Renal cortex interstitium (tissue), 15 donors: ENCODE results near the gene ST6GAL2. TPM values are rescaled to one million over a fixed set of nuclear protein-coding genes. Genes with fewer than 3 reads are reported as not detected.

Experiments
- DNase-seq, 11 donors: peaks; one replicate each; pipeline ENCODE4 v3.0.0-alpha.2; 2013; ENCODE audit warnings: low read depth in 9 of 11, low spot score in 4 of 11; ENCODE audit errors: extremely low read depth in 1 of 11
- long read RNA-seq, 16 experiments: transcript quantifications; one replicate each; lab custom pipeline, GENCODE V29; 2026
- polyA plus RNA-seq, 3 donors: library from polyadenylated mRNA; unstranded; fragments of 120-200 nt; gene quantifications; one replicate each; pipeline ENCODE4 v1.2.1, GENCODE V29; 2013; ENCODE audit not compliant: insufficient read length in 3 of 3

Gene ST6GAL2
- polyA plus RNA-seq = 10 to 100 TPM; 18.4 to 22.5 (median 18.8) TPM
- long read RNA-seq, donor 1 = 0 reads
- long read RNA-seq, donor 2 = 0 reads
- long read RNA-seq, donor 3, full-length matches to known transcripts = 1 of 1 reads
- long read RNA-seq, donor 3, partial matches to known transcripts = 0 of 1 reads
- long read RNA-seq, donor 3, other reads (novel, unspliced or antisense) = 0 of 1 reads
- long read RNA-seq, donor 4, full-length matches to known transcripts = 1 of 1 reads
- long read RNA-seq, donor 4, partial matches to known transcripts = 0 of 1 reads
- long read RNA-seq, donor 4, other reads (novel, unspliced or antisense) = 0 of 1 reads
- long read RNA-seq, donor 5 = 0 reads
- long read RNA-seq, donor 6 = 0 reads
- long read RNA-seq, donor 7 = 0 reads
- long read RNA-seq, donor 8, full-length matches to known transcripts = 3 of 3 reads
- long read RNA-seq, donor 8, partial matches to known transcripts = 0 of 3 reads
- long read RNA-seq, donor 8, other reads (novel, unspliced or antisense) = 0 of 3 reads
- long read RNA-seq, donor 9 = 0 reads
- long read RNA-seq, donor 10 = 0 reads
- long read RNA-seq, donor 11 = 0 reads
- long read RNA-seq, donor 12, full-length matches to known transcripts = 1 of 1 reads
- long read RNA-seq, donor 12, partial matches to known transcripts = 0 of 1 reads
- long read RNA-seq, donor 12, other reads (novel, unspliced or antisense) = 0 of 1 reads
- long read RNA-seq, donor 13, full-length matches to known transcripts = 1 of 1 reads
- long read RNA-seq, donor 13, partial matches to known transcripts = 0 of 1 reads
- long read RNA-seq, donor 13, other reads (novel, unspliced or antisense) = 0 of 1 reads
- long read RNA-seq, donor 14, full-length matches to known transcripts = 3 of 3 reads
- long read RNA-seq, donor 14, partial matches to known transcripts = 0 of 3 reads
- long read RNA-seq, donor 14, other reads (novel, unspliced or antisense) = 0 of 3 reads
- long read RNA-seq, donor 15 = 0 reads
- long read RNA-seq, donor 16 = 0 reads

GRCh38 chr2:106885971-106886915, at the start of gene ST6GAL2:
Gene ST6GAL2 (minus strand): TSS chr2:106886167. CDS start chr2:106843977, 42,190 bp downstream.
- peak in 7 of 11 donors; percentile 37 to 56 (median 46) for DNase-seq

- DNase-seq = no peak
These were observed 46.7 kb upstream of the ST6GAL2 start for GRCh38 chr2:106932644-106933043.

DNA sequence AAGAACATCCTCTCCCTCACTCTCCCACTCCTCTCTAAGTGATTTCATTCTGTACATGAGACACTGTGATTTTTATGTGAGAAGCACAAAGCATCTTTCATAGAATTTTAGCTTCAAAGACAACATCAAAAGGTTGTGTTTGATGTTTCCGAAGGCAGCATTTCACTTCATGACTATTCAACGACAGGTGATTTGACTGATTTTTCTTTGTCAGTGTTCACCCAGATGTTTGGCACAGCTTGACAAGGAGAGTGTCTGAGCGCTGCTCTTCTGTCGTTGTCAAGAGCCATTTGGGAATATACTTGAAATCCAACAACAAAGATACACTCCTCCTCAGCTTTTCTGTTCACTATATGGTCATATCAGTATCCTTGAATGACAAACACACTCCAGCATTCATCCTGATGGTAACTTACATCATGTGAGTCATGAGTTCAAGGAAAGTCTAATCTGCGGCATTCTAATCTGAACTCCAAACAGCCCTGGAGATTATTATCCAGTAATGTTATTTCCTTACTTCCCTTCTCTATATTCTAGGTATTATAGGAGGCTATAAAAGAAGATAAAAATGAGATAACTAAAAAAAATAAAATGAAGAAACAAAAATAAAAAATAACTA, 45.9 kb upstream of the ST6GAL2 start:
- no peak for DNase-seq

- no peak for DNase-seq
These were observed 35.5 kb upstream of the ST6GAL2 start for GRCh38 chr2:106921451-106921850.

- no peak for DNase-seq
These were observed 33.0 kb upstream of the ST6GAL2 start for GRCh38 chr2:106919012-106919411.

- no peak for DNase-seq
These were observed 18.3 kb upstream of the ST6GAL2 start for GRCh38 chr2:106904242-106904641.

DNA sequence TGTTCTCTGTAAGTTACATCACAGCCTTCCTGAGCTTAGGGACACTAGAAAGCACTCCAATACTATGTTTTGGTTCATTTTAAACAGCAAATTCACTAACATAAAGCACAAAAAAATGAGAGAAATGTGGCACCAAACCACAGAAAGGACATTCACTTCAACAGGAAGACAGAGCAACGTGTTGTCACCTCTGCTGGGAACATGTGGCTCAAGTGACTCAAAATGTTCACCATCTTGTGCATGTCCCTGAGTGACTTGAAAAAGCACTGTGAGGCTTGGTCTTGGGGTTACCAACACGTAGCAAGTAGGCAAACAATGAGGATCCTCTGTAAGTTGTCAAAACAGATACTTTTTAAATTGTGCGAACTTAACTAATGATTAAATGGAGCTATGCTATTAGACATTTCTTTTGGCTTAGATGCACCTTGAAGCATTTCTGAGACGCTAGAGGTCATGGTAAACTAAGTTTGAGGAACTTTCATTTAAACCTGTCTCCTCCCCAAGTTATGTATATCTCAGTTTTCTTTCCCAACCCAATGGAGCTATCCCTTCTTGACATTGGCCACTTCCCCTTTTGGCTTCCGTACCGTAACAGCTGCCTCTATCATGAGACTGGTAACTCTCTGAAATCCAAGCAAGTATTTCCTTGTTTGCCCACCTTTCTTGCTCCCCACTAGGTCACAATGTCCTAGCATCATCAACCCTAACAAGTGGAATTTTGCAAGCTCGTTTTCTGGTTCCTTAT, 14.0 kb upstream of the ST6GAL2 start:
- DNase-seq = no peak

DNA sequence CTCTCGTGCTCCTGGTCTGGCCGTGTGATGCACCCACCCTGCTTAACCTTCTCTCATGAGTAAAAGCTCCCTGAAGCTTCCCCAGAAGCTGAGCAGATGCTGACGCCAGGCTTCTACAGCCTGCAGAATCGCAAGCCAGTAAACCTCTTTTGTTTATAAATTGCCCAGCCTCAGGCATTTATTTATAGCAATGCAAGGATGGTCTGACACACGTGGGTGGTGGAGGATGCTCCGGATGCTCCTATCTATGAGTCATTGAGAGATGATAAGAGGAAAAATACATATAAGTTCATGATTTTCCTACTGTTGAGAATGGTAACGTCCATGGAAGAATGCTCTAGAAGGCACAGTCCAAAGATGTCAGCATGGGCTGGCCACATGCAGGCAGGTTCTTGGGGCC, 8.6 kb upstream of the ST6GAL2 start:
- no peak for DNase-seq

- DNase-seq = no peak
These were observed 6.1 kb upstream of the ST6GAL2 start for GRCh38 chr2:106892048-106892447.

- DNase-seq = no peak
These were observed 4.6 kb upstream of the ST6GAL2 start for GRCh38 chr2:106890606-106891005.

GRCh38 chr2:106886916-106887758, 1.2 kb upstream of the ST6GAL2 start:
- DNase-seq = peak in 8 of 11 donors; percentile 36 to 70 (median 54)

DNA sequence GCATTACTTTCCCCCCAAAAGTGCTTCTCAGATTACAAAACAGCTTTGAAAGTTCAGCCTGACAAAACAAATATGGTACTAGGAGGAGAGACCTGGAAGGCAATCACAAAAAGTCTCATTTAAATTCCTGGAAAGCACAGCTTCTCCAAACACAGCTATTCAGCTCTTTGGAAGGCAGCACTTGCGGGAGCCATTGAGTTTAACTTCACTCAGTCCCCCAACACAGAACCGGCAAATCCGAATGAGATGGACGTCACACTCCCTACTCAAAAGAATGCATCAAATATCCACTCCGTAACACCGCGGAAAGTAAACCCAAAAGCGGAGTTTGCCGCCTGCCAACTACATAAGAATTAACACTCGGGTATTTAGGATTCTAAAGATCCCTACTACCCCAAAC, 638 bp downstream of the ST6GAL2 start:
- DNase-seq = peak in 5 of 11 donors; percentile 26 to 42 (median 39)

- DNase-seq = no peak
These were observed 3.3 kb downstream of the ST6GAL2 start for GRCh38 chr2:106882673-106883072.

GRCh38 chr2:106878206-106878605, 7.8 kb downstream of the ST6GAL2 start:
- DNase-seq = no peak

- no peak for DNase-seq
These were observed 9.3 kb downstream of the ST6GAL2 start for GRCh38 chr2:106876699-106877098.

GRCh38 chr2:106869512-106870275, 16.3 kb downstream of the ST6GAL2 start:
- no peak for DNase-seq
